Measurements from ENCODE around the gene RYR2. TPM values are rescaled to one million over a fixed set of nuclear protein-coding genes. Genes with fewer than 3 reads are reported as not detected.

RYR2 gene
- total RNA-seq: 10 to 100 TPM in 2 of 5 donors, 1 to 10 TPM in 3; 1.8 to 33.5 (median 3.5) TPM
- polyA plus RNA-seq: 1 to 10 TPM in 1 of 3 donors, under 1 TPM in 2; 0.25 to 1.4 (median 0.61) TPM
- long read RNA-seq, donor 1: 0 reads
- long read RNA-seq, donor 2: 0 reads
- long read RNA-seq, donor 3: 0 reads
- long read RNA-seq, donor 4: 0 reads
- long read RNA-seq, donor 5: 0 reads
- long read RNA-seq, donor 6: 0 reads
- long read RNA-seq, donor 7: 0 reads
- long read RNA-seq, donor 8: 0 reads
- long read RNA-seq, donor 9: 0 reads
- long read RNA-seq, donor 10, partial matches to known transcripts: 0 of 1 reads
- long read RNA-seq, donor 10, other reads (novel, unspliced or antisense): 0 of 1 reads

GRCh38 chr1:237041795-237042525 is at the start of gene RYR2:
RYR2 (plus strand) TSS chr1:237042184; CDS start chr1:237042522, 338 bp downstream.
- intact Hi-C loops (cut with DNase I; ENCODE audit: low total_unique reads): no loop called here
- peak in 1 of 2 donors; percentile 78 for DNase-seq
- Histone ChIP-seq H3K27me3 (peaks cover 0 to 45% (median 32%) of the 10 kb centered on the region in 3 donors), H3K27ac (peak within 1 kb of the TSS in 3 of 5 donors; percentile 65 to 89 (median 69)), H3K36me3 (no peaks in the 10 kb centered on the region), H3K4me1 (peaks cover 12 to 39% (median 26%) of the 10 kb centered on the region in 4 donors), H3K4me3 (peak within 1 kb of the TSS; percentile 49 to 63 (median 58)), H3K9me3 (no peaks in the 10 kb centered on the region)
- WGBS, 5 donors: 2 to 5% (median 2%) methylated on average over 19 to 87 of the region's 87 CpGs
- TF ChIP-seq POLR2AphosphoS5 (IDR thresholded peaks at IDR 0.05) (peak in 2 of 3 donors; percentile 16), CTCF (IDR thresholded peaks at IDR 0.05) (peak in 3 of 7 experiments; percentile 16 to 56 (median 52)), POLR2A (IDR thresholded peaks at IDR 0.05) (no peak), EP300 (IDR thresholded peaks at IDR 0.05) (no peak)

GRCh38 chr1:236992449-236992848 is 49.5 kb upstream of the RYR2 start:
- no peak overlapping the region for H3K27ac ChIP-seq
- H3K36me3 ChIP-seq: no peaks in the 10 kb centered on the region
- intact Hi-C loops (cut with DNase I; ENCODE audit: low total_unique reads): no loop called here
- no peak for DNase-seq
- 73 to 88% (median 81%) methylated on average over 8 of the region's 8 CpGs for WGBS, 5 donors
- H3K4me1 ChIP-seq: no peaks in the 10 kb centered on the region
- H3K9me3 ChIP-seq: peaks cover 0 to 28% (median 9%) of the 10 kb centered on the region in 4 donors
- no peak for TF ChIP-seq EP300 (IDR thresholded peaks at IDR 0.05)
- TF ChIP-seq CTCF (IDR thresholded peaks at IDR 0.05): no peak
- no peak for TF ChIP-seq POLR2AphosphoS5 (IDR thresholded peaks at IDR 0.05)
- TF ChIP-seq POLR2A (IDR thresholded peaks at IDR 0.05): no peak
- H3K4me3 ChIP-seq: no peak overlapping the region
- H3K27me3 ChIP-seq: no peaks in the 10 kb centered on the region

GRCh38 chr1:236994450-236994849 is 47.5 kb upstream of the RYR2 start:
- Histone ChIP-seq H3K27ac (no peak overlapping the region), H3K4me3 (no peak overlapping the region), H3K4me1 (no peaks in the 10 kb centered on the region), H3K27me3 (no peaks in the 10 kb centered on the region), H3K36me3 (no peaks in the 10 kb centered on the region), H3K9me3 (peaks cover 0 to 18% (median 9%) of the 10 kb centered on the region in 4 donors)
- no peak for TF ChIP-seq CTCF (IDR thresholded peaks at IDR 0.05)
- TF ChIP-seq POLR2A (IDR thresholded peaks at IDR 0.05): no peak
- TF ChIP-seq EP300 (IDR thresholded peaks at IDR 0.05): no peak
- TF ChIP-seq POLR2AphosphoS5 (IDR thresholded peaks at IDR 0.05): no peak
- intact Hi-C loops (cut with DNase I; ENCODE audit: low total_unique reads): no loop called here
- no peak for DNase-seq
- WGBS, 5 donors: 89 to 100% (median 97%) methylated on average over 1 of the region's 1 CpG

DNA sequence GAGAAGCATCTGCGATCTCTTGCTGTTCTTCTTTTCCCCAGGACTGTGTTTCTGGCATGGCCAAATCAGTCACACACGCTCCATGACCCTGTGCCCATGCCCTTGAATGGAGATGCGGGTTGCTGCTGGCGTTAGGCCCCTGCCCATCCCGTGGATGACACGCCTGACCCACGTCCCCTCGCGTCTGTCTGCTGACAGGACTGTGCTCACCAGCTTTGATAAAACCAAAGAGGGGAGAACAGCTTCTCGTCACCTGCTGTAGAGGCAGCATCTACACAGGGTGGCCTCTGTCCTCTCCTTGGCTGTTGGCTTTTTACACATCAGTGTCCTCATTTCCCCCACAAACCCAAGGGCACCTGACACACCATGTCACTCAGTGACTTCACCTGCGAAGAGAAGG is 44.6 kb upstream of the RYR2 start:
- H3K4me1 ChIP-seq: no peaks in the 10 kb centered on the region
- intact Hi-C loops (cut with DNase I; ENCODE audit: low total_unique reads): no loop called here
- H3K36me3 ChIP-seq: no peaks in the 10 kb centered on the region
- H3K27me3 ChIP-seq: no peaks in the 10 kb centered on the region
- no peaks in the 10 kb centered on the region for H3K9me3 ChIP-seq
- no peak overlapping the region for H3K4me3 ChIP-seq
- H3K27ac ChIP-seq: no peak overlapping the region
- DNase-seq: no peak
- WGBS, 5 donors: 78 to 91% (median 89%) methylated on average over 4 to 11 of the region's 11 CpGs
- TF ChIP-seq EP300 (IDR thresholded peaks at IDR 0.05): no peak
- no peak for TF ChIP-seq CTCF (IDR thresholded peaks at IDR 0.05)
- TF ChIP-seq POLR2AphosphoS5 (IDR thresholded peaks at IDR 0.05): no peak
- TF ChIP-seq POLR2A (IDR thresholded peaks at IDR 0.05): no peak
